ENCODE data around the gene PAX3.

The PAX3 gene

GRCh38 chr2:222268311-222268990 lies 30.3 kb downstream of the PAX3 start:
- DNase-seq: no peak

- no peak for DNase-seq
These were observed 33.9 kb downstream of the PAX3 start for GRCh38 chr2:222264791-222265320.

GRCh38 chr2:222261504-222261903 lies 37.3 kb downstream of the PAX3 start:
- DNase-seq: no peak

GRCh38 chr2:222257645-222258044 lies 41.2 kb downstream of the PAX3 start:
- DNase-seq: no peak

GRCh38 chr2:222256250-222256649 lies 42.5 kb downstream of the PAX3 start:
- no peak for DNase-seq

- DNase-seq: no peak
These were observed 43.7 kb downstream of the PAX3 start for GRCh38 chr2:222255090-222255489.

- DNase-seq: no peak
These were observed 48.5 kb downstream of the PAX3 start for GRCh38 chr2:222250313-222250712.

GRCh38 chr2:222249444-222249843 lies 49.4 kb downstream of the PAX3 start:
- DNase-seq: no peak

GRCh38 chr2:222248818-222249217 lies 50.0 kb downstream of the PAX3 start:
- no peak for DNase-seq

- no peak for DNase-seq
These were observed 50.5 kb downstream of the PAX3 start for GRCh38 chr2:222248256-222248655.

GRCh38 chr2:222242532-222242931 lies 56.3 kb downstream of the PAX3 start:
- DNase-seq: no peak

- DNase-seq: no peak
These were observed 57.5 kb downstream of the PAX3 start for GRCh38 chr2:222241128-222241870.

GRCh38 chr2:222240676-222241049 lies 58.1 kb downstream of the PAX3 start:
- DNase-seq: no peak

GRCh38 chr2:222239945-222240675 lies 58.7 kb downstream of the PAX3 start:
- DNase-seq: no peak

- DNase-seq: no peak
These were observed 59.7 kb downstream of the PAX3 start for GRCh38 chr2:222239091-222239490.

- DNase-seq: no peak
These were observed 60.7 kb downstream of the PAX3 start for GRCh38 chr2:222238072-222238471.

- DNase-seq: no peak
These were observed 66.0 kb downstream of the PAX3 start for GRCh38 chr2:222232839-222233238.

- no peak for DNase-seq
These were observed 66.4 kb downstream of the PAX3 start for GRCh38 chr2:222232372-222232771.

GRCh38 chr2:222228054-222228453 lies 70.7 kb downstream of the PAX3 start:
- no peak for DNase-seq

- DNase-seq: no peak
These were observed 80.0 kb downstream of the PAX3 start for GRCh38 chr2:222218786-222219185.

GRCh38 chr2:222217712-222218111 lies 81.1 kb downstream of the PAX3 start:
- no peak for DNase-seq

GRCh38 chr2:222214885-222215284 lies 83.9 kb downstream of the PAX3 start:
- DNase-seq: no peak

GRCh38 chr2:222213049-222213448 lies 85.7 kb downstream of the PAX3 start:
- no peak for DNase-seq

- DNase-seq: no peak
These were observed 86.2 kb downstream of the PAX3 start for GRCh38 chr2:222212571-222212970.

Data from GOT3 (cell line).